GM23248 (cell line): ENCODE measurements around the gene RFK. TPM values are rescaled to one million over a fixed set of nuclear protein-coding genes. Genes with fewer than 3 reads are reported as not detected.

Experiments used
- DNase-seq: peaks from one replicate; pipeline ENCODE4 v3.0.0-alpha.2; 2015
- H2AFZ ChIP-seq: fragments of 200-600 bp; sonication (generic); 2 replicates; pipeline ENCODE4 v1.6.1; 2016; ENCODE audit warnings: antibody characterized with exemption
- H3F3A ChIP-seq: fragments of 200-600 bp; sonication (generic); 2 replicates; pipeline ENCODE4 v1.6.1; 2016; ENCODE audit warnings: mild to moderate bottlenecking, antibody characterized with exemption, mixed run types; ENCODE audit not compliant: insufficient read depth
- H3K27ac ChIP-seq: fragments of 200-600 bp; sonication (generic); 2 replicates; pipeline ENCODE4 v1.5.1; 2016; ENCODE audit warnings: mild to moderate bottlenecking
- H3K27me3 ChIP-seq: fragments of 200-600 bp; sonication (generic); replicated peaks from 2 replicates; pipeline ENCODE4 v1.6.1; 2016; ENCODE audit warnings: mild to moderate bottlenecking; ENCODE audit not compliant: insufficient read depth
- H3K36me3 ChIP-seq: fragments of 200-600 bp; sonication (generic); 2 replicates; pipeline ENCODE4 v1.6.1; 2016; ENCODE audit warnings: low read depth, mild to moderate bottlenecking
- H3K4me1 ChIP-seq: fragments of 200-600 bp; sonication (generic); 2 replicates; pipeline ENCODE4 v1.6.1; 2016; ENCODE audit warnings: mild to moderate bottlenecking; ENCODE audit not compliant: insufficient read depth
- H3K4me2 ChIP-seq: fragments of 200-600 bp; sonication (generic); one replicate; pipeline ENCODE4 v1.6.1; 2016; ENCODE audit warnings: mild to moderate bottlenecking; ENCODE audit not compliant: unreplicated experiment
- H3K4me3 ChIP-seq: fragments of 200-600 bp; sonication (generic); 2 replicates; pipeline ENCODE4 v1.5.1; 2016; ENCODE audit warnings: mild to moderate bottlenecking
- H3K79me2 ChIP-seq: fragments of 200-600 bp; sonication (generic); 2 replicates; pipeline ENCODE4 v1.6.1; 2016; ENCODE audit warnings: mild to moderate bottlenecking; ENCODE audit not compliant: insufficient read depth
- H3K9ac ChIP-seq: fragments of 200-600 bp; sonication (generic); 2 replicates; pipeline ENCODE4 v1.6.1; 2016; ENCODE audit warnings: mild to moderate bottlenecking
- H3K9me2 ChIP-seq: fragments of 200-600 bp; sonication (generic); 2 replicates; pipeline ENCODE4 v1.6.1; 2016; ENCODE audit warnings: mixed run types, mild to moderate bottlenecking, moderate library complexity; ENCODE audit not compliant: insufficient read depth
- H3K9me3 ChIP-seq: fragments of 200-600 bp; sonication (generic); one replicate; pipeline ENCODE4 v1.6.1; 2017; ENCODE audit warnings: low read depth
- H4K20me1 ChIP-seq: fragments of 200-600 bp; sonication (generic); 2 replicates; pipeline ENCODE4 v1.6.0; 2016; ENCODE audit not compliant: insufficient read depth
- EZH2 ChIP-seq: fragments of 200-600 bp; sonication (generic); IDR thresholded peaks from 2 replicates; pipeline ENCODE4 v1.6.1; 2018; ENCODE audit warnings: antibody characterized with exemption, mild to moderate bottlenecking; ENCODE audit not compliant: insufficient read depth, poor library complexity, severe bottlenecking
- EZH2phosphoT487 ChIP-seq: fragments of 200-600 bp; sonication (generic); IDR thresholded peaks from 2 replicates; pipeline ENCODE4 v1.6.1; 2018; ENCODE audit warnings: antibody characterized with exemption, moderate library complexity, mild to moderate bottlenecking, low read depth; ENCODE audit not compliant: insufficient read depth
- WGBS, 2 experiments: methylation state at CpG; one replicate each; pipeline ENCODE4 v1.1.6; 2015 to 2017; ENCODE audit warnings: low lambda C conversion rate in 2 of 2, low coverage in 1 of 2; ENCODE audit errors: missing lambda C conversion rate in 2 of 2; 5-methylcytosine and 5-hydroxymethylcytosine counted together
- in situ Hi-C: fragments of 300-500 bp; cut with MboI; formaldehyde crosslinking; loops from 2 replicates; pipeline ENCODE4 v1.15.0; 2020
- polyA plus RNA-seq: library from polyadenylated mRNA; unstranded; fragments of >200 nt; fragmentation: Nextera tagmentation; extraction: Ambion mirVana; gene quantifications from 2 replicates; pipeline ENCODE4 v1.2.1, GENCODE V29; 2016
- total RNA-seq: library from RNA; depleted of rRNA; stranded (reverse); fragments of >200 nt; shearing (Covaris generic); gene quantifications from 2 replicates; pipeline ENCODE4 v1.2.3, GENCODE V29; 2014

The RFK gene
- total and polyA plus RNA-seq, 2 experiments from 2014 or later, result 16.6 to 20.0 TPM

DNA sequence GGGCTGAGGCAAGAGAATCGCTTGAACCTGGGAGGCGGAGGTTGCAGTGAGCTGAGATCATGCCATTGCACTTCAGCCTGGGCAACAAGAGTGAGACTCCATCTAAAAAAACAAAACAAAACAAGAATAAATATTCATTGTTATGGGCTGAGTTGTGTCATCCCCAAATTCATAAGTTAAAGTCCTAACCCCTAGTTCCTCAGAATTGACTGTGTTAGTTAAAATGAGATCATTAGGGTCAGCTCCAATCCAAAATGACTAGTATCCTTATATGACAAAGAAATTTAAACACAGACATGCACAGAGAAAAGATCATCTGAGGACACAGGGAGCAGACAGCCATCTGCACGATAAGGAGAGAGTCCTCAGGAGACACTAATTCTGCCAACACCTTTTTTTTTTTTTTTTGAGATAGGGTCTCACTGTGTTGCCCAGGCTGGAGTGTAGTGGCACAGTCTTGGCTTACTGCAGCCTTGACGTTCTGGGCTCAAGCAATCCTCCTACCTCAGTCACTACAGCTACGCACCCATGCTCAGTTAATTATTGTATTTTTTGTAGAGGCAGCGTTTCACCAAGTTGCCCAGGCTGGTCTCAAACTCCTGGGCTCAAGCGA, 32.7 kb upstream of the RFK start:
- in situ Hi-C loops, result loop anchor here (25.0 kb wide), 1 partner anchor 460 kb away; no protein-coding TSS in a partner anchor
- H3K9me3 ChIP-seq, result no peaks in the 10 kb centered on the region
- no peaks in the 10 kb centered on the region for H3K9me2 ChIP-seq
- H2AFZ ChIP-seq, result no peak overlapping the region
- no peak for TF ChIP-seq EZH2phosphoT487
- no peak for TF ChIP-seq EZH2
- H3K9ac ChIP-seq, result no peak overlapping the region
- H3K79me2 ChIP-seq, result no peaks in the 10 kb centered on the region
- H3K4me1 ChIP-seq, result no peaks in the 10 kb centered on the region
- no peak overlapping the region for H3K27ac ChIP-seq
- H3F3A ChIP-seq, result no peaks in the 10 kb centered on the region
- H3K36me3 ChIP-seq, result no peaks in the 10 kb centered on the region
- no peak overlapping the region for H3K4me2 ChIP-seq
- no peaks in the 10 kb centered on the region for H3K27me3 ChIP-seq
- no peak overlapping the region for H3K4me3 ChIP-seq
- no peaks in the 10 kb centered on the region for H4K20me1 ChIP-seq
- 78 to 79% methylated on average over 7 of the region's 7 CpGs for WGBS, 2 experiments
- no peak for DNase-seq

DNA sequence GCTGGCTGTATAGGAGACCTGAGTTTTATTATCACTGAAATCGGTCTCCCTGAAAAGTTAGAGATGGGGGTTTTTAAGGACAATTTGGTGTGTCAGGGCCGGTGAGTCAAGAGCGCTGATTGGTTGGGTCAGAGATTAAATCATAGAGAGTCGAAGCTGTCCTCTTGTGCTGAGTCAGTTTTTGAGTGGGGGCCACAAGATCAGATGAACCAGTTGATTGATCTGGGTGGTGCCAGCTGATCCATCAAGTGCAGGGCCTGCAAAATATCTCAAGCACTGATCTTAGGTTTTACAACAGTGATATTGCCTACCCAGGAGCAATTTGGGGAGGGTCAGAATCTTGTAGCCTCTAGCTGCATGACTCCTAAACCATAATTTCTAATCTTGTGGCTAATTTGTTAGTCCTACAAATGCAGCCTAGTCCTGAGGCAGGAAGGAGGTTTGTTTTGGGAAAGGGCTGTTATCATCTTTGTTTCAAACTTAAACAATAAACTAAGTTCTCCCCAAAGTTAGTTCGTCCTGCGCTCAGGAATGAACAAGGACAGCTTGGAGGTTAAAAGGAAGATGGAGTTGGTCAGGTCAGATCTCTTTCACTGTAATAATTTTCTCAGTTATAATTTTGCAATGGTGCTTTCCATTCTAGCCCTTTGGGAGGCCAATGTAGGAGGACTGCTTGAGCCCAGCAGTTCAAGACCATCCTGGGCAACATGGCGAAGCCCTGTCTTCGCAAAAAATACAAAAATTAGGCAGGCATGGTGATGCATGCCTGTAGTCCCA, 31.6 kb upstream of the RFK start:
- TF ChIP-seq EZH2phosphoT487, result no peak
- TF ChIP-seq EZH2, result no peak
- WGBS, 2 experiments, result 91% methylated on average over 8 of the region's 8 CpGs
- no peaks in the 10 kb centered on the region for H3K9me2 ChIP-seq
- no peaks in the 10 kb centered on the region for H3F3A ChIP-seq
- H3K4me3 ChIP-seq, result no peak overlapping the region
- no peak overlapping the region for H3K9ac ChIP-seq
- DNase-seq, result no peak
- no peak overlapping the region for H3K4me2 ChIP-seq
- H3K27me3 ChIP-seq, result no peaks in the 10 kb centered on the region
- no peaks in the 10 kb centered on the region for H3K4me1 ChIP-seq
- in situ Hi-C loops, result loop anchor here (25.0 kb wide), 1 partner anchor 461 kb away; no protein-coding TSS in a partner anchor
- no peaks in the 10 kb centered on the region for H3K36me3 ChIP-seq
- no peaks in the 10 kb centered on the region for H4K20me1 ChIP-seq
- no peaks in the 10 kb centered on the region for H3K9me3 ChIP-seq
- H2AFZ ChIP-seq, result no peak overlapping the region
- no peaks in the 10 kb centered on the region for H3K79me2 ChIP-seq
- no peak overlapping the region for H3K27ac ChIP-seq

DNA sequence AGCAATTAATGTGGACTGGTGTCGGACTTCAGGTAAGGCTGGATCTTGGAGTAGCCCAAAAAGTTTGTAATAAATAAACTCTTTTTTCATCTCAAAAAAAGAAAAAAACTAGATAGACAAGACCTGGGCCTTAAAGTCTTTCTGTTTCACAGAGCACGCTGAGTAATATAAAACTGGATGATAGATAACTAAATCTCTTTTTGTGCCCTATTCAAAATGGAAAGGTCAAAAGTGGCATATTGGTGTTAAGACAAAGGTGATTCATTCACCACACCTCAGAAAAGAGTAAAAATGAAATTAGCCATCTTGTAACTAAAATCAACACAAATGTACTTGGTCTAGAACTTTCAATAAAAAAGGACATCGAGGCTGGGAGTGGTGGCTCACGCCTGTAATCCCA, 30.3 kb upstream of the RFK start:
- Histone ChIP-seq H3K79me2 (no peaks in the 10 kb centered on the region), H3K4me2 (no peak overlapping the region), H3K27me3 (no peaks in the 10 kb centered on the region), H3K4me1 (no peaks in the 10 kb centered on the region), H3K9ac (no peak overlapping the region), H2AFZ (no peak overlapping the region), H3K27ac (no peak overlapping the region), H3K36me3 (no peaks in the 10 kb centered on the region), H3F3A (no peaks in the 10 kb centered on the region), H3K4me3 (no peak overlapping the region), H3K9me3 (no peaks in the 10 kb centered on the region), H3K9me2 (no peaks in the 10 kb centered on the region), H4K20me1 (no peaks in the 10 kb centered on the region)
- 77 to 84% methylated on average over 4 of the region's 4 CpGs for WGBS, 2 experiments
- in situ Hi-C loops, result no loop called here
- DNase-seq, result no peak
- TF ChIP-seq EZH2, result no peak
- TF ChIP-seq EZH2phosphoT487, result no peak

DNA sequence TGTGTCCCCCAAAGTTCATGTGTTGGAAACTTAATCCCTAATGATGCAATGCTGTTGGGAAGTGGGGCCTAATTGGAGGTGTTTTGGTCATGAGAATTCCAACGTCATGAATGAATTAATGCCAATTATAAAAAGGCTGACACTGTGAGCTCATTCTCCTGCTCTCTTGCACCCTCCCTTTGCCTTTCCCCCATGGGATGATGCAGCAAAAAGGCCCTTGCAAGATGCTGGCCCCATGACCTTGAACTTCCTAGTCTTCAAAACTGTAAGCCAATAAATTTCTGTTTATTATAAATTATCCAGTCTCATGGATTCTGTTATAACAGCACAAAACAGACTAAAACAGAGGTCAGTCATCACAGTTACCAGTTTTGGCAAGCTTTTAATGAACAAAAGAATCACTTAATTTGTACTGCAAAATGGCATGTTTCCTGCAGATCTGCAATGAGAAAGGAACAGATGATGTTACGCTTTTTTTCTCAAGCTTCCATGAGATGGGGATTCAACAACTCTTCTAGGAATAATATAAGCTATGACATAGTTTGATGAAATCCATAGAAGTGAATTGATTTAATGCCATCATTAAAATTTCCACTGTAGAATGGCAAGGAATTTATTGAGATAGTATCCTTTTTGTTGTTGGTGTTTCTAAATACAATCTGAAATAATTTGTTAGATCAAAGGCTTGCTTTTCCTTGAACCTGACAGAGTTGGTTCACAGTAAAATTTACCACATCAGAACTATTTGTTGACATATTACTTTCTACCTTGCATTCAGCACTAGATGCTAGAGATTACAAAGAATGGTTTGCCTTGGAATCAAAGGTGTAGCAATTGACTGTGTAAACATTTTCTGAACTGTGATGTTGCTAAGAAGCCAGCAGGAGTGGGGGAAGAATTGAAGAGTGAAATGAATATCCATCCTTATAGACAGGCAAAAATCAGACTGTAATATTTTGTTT, 29.3 kb upstream of the RFK start:
- no peaks in the 10 kb centered on the region for H3F3A ChIP-seq
- H3K36me3 ChIP-seq, result no peaks in the 10 kb centered on the region
- DNase-seq, result no peak
- WGBS, 2 experiments, result 80 to 88% methylated on average over 2 of the region's 2 CpGs
- H3K4me2 ChIP-seq, result no peak overlapping the region
- in situ Hi-C loops, result no loop called here
- no peak overlapping the region for H3K4me3 ChIP-seq
- TF ChIP-seq EZH2 (no peak), EZH2phosphoT487 (no peak)
- no peaks in the 10 kb centered on the region for H3K9me2 ChIP-seq
- H4K20me1 ChIP-seq, result no peaks in the 10 kb centered on the region
- no peaks in the 10 kb centered on the region for H3K79me2 ChIP-seq
- H2AFZ ChIP-seq, result no peak overlapping the region
- no peaks in the 10 kb centered on the region for H3K9me3 ChIP-seq
- H3K4me1 ChIP-seq, result no peaks in the 10 kb centered on the region
- no peak overlapping the region for H3K27ac ChIP-seq
- H3K27me3 ChIP-seq, result no peaks in the 10 kb centered on the region
- H3K9ac ChIP-seq, result no peak overlapping the region
